ENCODE results near the gene CD52.

The CD52 gene

GRCh38 chr1:26357121-26357602 is 39.4 kb downstream of the CD52 start:
- no peak for DNase-seq (ENCODE audit: low read depth)

GRCh38 chr1:26358411-26359384 is 40.9 kb downstream of the CD52 start:
- no peak for DNase-seq (ENCODE audit: low read depth)

- no peak for DNase-seq (ENCODE audit: low read depth)
These were observed 42.4 kb downstream of the CD52 start for GRCh38 chr1:26359981-26360806.

GRCh38 chr1:26360807-26361604 is 43.2 kb downstream of the CD52 start:
- DNase-seq (ENCODE audit: low read depth) = no peak

- DNase-seq (ENCODE audit: low read depth) = no peak
These were observed 43.9 kb downstream of the CD52 start for GRCh38 chr1:26361605-26362122.

- no peak for DNase-seq (ENCODE audit: low read depth)
These were observed 44.6 kb downstream of the CD52 start for GRCh38 chr1:26362331-26362730.

GRCh38 chr1:26363549-26364448 is 46.0 kb downstream of the CD52 start:
- no peak for DNase-seq (ENCODE audit: low read depth)

- no peak for DNase-seq (ENCODE audit: low read depth)
These were observed 47.2 kb downstream of the CD52 start for GRCh38 chr1:26364956-26365355.

- no peak for DNase-seq (ENCODE audit: low read depth)
These were observed 49.7 kb downstream of the CD52 start for GRCh38 chr1:26367441-26367840.

- no peak for DNase-seq (ENCODE audit: low read depth)
These were observed 50.2 kb downstream of the CD52 start for GRCh38 chr1:26368006-26368405.

GRCh38 chr1:26368486-26368885 is 50.7 kb downstream of the CD52 start:
- no peak for DNase-seq (ENCODE audit: low read depth)
